Coronary artery (tissue), 2 donors: ENCODE results near the gene CIITA.
A peak's percentile ranks its signal among the peaks of the same experiment; 100 is the strongest.

Experiments
- DNase-seq: peaks from one replicate; pipeline ENCODE4 v3.0.0-alpha.2; 2017; ENCODE audit warnings: low spot score
- H3K27ac ChIP-seq, 2 donors: fragments of 200-600 bp; sonication (generic); one replicate each; pipeline ENCODE4 v1.5.1; 2016 to 2019
- H3K4me3 ChIP-seq: fragments of 200-600 bp; sonication (generic); 2 replicates; pipeline ENCODE4 v1.5.1; 2016; ENCODE audit warnings: mild to moderate bottlenecking, moderate library complexity
- CTCF ChIP-seq: fragments of 200-600 bp; sonication (generic); IDR thresholded peaks from one replicate; pipeline ENCODE4 v1.5.1; 2019; ENCODE audit warnings: antibody characterized with exemption

CIITA gene

GRCh38 chr16:10978871-10979446, 102.0 kb downstream of the CIITA start:
- TF ChIP-seq CTCF: no peak
- peak overlapping the region; percentile 80 to 88 for H3K27ac ChIP-seq
- no peak overlapping the region for H3K4me3 ChIP-seq
- no peak for DNase-seq

GRCh38 chr16:10979717-10980601, 103.0 kb downstream of the CIITA start:
- DNase-seq: peak; percentile 88
- peak overlapping the region; percentile 33 for H3K4me3 ChIP-seq
- peak overlapping the region; percentile 80 to 88 for H3K27ac ChIP-seq
- no peak for TF ChIP-seq CTCF

GRCh38 chr16:10980813-10981212, 103.8 kb downstream of the CIITA start:
- H3K4me3 ChIP-seq: no peak overlapping the region
- no peak for DNase-seq
- no peak for TF ChIP-seq CTCF
- peak overlapping the region; percentile 80 to 88 for H3K27ac ChIP-seq

GRCh38 chr16:10981697-10982216, 104.8 kb downstream of the CIITA start:
- DNase-seq: no peak
- Histone ChIP-seq H3K4me3 (no peak overlapping the region), H3K27ac (peak overlapping the region in 1 of 2 donors; percentile 51)
- no peak for TF ChIP-seq CTCF

- no peak for TF ChIP-seq CTCF
- Histone ChIP-seq H3K27ac (peak overlapping the region in 1 of 2 donors; percentile 51), H3K4me3 (no peak overlapping the region)
- DNase-seq: no peak
Measured at GRCh38 chr16:10982465-10983150, 105.6 kb downstream of the CIITA start.

- H3K27ac ChIP-seq: no peak overlapping the region
- no peak for DNase-seq
- TF ChIP-seq CTCF: no peak
- H3K4me3 ChIP-seq: no peak overlapping the region
Measured at GRCh38 chr16:10983159-10983558, 106.2 kb downstream of the CIITA start.
